Ovary (tissue), 9 donors: ENCODE results near the gene SEPTIN2. TPM values are rescaled to one million over a fixed set of nuclear protein-coding genes. Genes with fewer than 3 reads are reported as not detected.

ENCODE experiments used
- DNase-seq, 5 donors: peaks; one replicate each; pipeline ENCODE4 v3.0.0-alpha.2; 2019 to 2020
- H3K27ac ChIP-seq, 2 donors: fragments of 200-600 bp; one replicate each; pipeline versions ENCODE4 v1.5.1 to v1.8.0; 2019 to 2022
- H3K27me3 ChIP-seq: fragments of 200-600 bp; one replicate; pipeline ENCODE4 v1.8.0; 2022
- H3K36me3 ChIP-seq: fragments of 200-600 bp; sonication (generic); one replicate; pipeline ENCODE4 v1.5.1; 2019
- H3K4me1 ChIP-seq: one replicate; pipeline ENCODE4 v1.8.1; 2013; ENCODE audit warnings: mild to moderate bottlenecking, moderate library complexity; ENCODE audit not compliant: insufficient read depth
- H3K4me3 ChIP-seq: fragments of 200-600 bp; sonication (generic); one replicate; pipeline ENCODE4 v1.5.1; 2017
- H3K9me3 ChIP-seq, 2 donors: fragments of 200-600 bp in 1 of 2; sonication (generic) in 1 of 2; one replicate each; pipeline versions ENCODE4 v1.5.1 to v1.8.1; 2013 to 2019; ENCODE audit warnings: mild to moderate bottlenecking in 1 of 2, moderate library complexity in 1 of 2
- CTCF ChIP-seq, 3 donors: fragments of 450-650 bp in 2 of 3; fragments of 200-600 bp in 1 of 3; IDR thresholded peaks; one replicate each; pipeline versions ENCODE4 v1.5.1 to v1.8.0; 2016 to 2022; ENCODE audit warnings: antibody characterized with exemption in 3 of 3, mild to moderate bottlenecking in 1 of 3
- EP300 ChIP-seq: sonication (generic); formaldehyde crosslinking; IDR thresholded peaks from one replicate; pipeline ENCODE4 v1.6.1; 2017; ENCODE audit warnings: antibody characterized with exemption
- POLR2A ChIP-seq: fragments of 450-650 bp; IDR thresholded peaks from one replicate; pipeline ENCODE4 v1.6.1; 2017; ENCODE audit warnings: antibody characterized with exemption, mild to moderate bottlenecking, moderate library complexity
- WGBS, 3 donors: extraction: QIAGEN DNeasy Blood & Tissue Kit in 1 of 3; methylation state at CpG; one replicate each; pipeline versions ENCODE4 v1.1.5 to v1.1.7; 2013 to 2017; 5-methylcytosine and 5-hydroxymethylcytosine counted together
- intact Hi-C, 4 donors: fragments of 100-400 bp; cut with DNase I; formaldehyde crosslinking; loops; one replicate each; pipeline versions ENCODE4 v1.11.0 to v1.15.1; 2022 to 2023
- polyA plus RNA-seq, 2 donors: library from polyadenylated mRNA; stranded (reverse); fragments of 200-250 nt in 1 of 2; fragments of 350-450 nt in 1 of 2; fragmentation: Illumina TruSeq in 1 of 2; extraction: RNeasy Lipid Tissue Mini Kit (QIAGEN cat#74804) in 1 of 2; gene quantifications; one replicate each; pipeline ENCODE4 v1.2.3, GENCODE V29; 2013 to 2014
- total RNA-seq, 7 donors: library from RNA; depleted of rRNA in 2 of 7; stranded (reverse); fragments of >200 nt in 2 of 7; fragmentation: NEBNext Ultra II Directional in 3 of 7; extraction: Animal tissue kit (Norgen Biotek cat#: 25700) in 3 of 7; gene quantifications; one replicate each; pipeline versions ENCODE4 v1.1.0 to v1.2.4, GENCODE V29; 2016 to 2023
- donor health status: DM: no; HTN: no; CAD: no; lungs with moderate emphysema.
- donor health status: DM: no; HTN: no; CAD: no.
- donor health status: Bipolar disorder and iron deficiency.
- donor health status: DM: yes; HTN: yes; CAD: no.
- donor health status: DM: no; HTN: no; CAD: no.
- donor health status: DM: yes; HTN: yes; CAD: no.

Gene SEPTIN2
- total and polyA plus RNA-seq, 9 donors: 184 to 403 (median 328) TPM

GRCh38 chr2:241296767-241297166 is 19.0 kb upstream of the SEPTIN2 start:
- H3K27ac ChIP-seq: no peak overlapping the region
- H3K4me3 ChIP-seq: no peak overlapping the region
- peaks cover 2% of the 10 kb centered on the region for H3K4me1 ChIP-seq
- intact Hi-C loops: no loop called here
- TF ChIP-seq EP300: no peak
- TF ChIP-seq POLR2A: no peak
- H3K36me3 ChIP-seq: no peaks in the 10 kb centered on the region
- 94 to 97% (median 97%) methylated on average over 8 of the region's 8 CpGs for WGBS, 3 donors
- no peaks in the 10 kb centered on the region for H3K9me3 ChIP-seq
- no peaks in the 10 kb centered on the region for H3K27me3 ChIP-seq
- no peak for DNase-seq

GRCh38 chr2:241298673-241299072 is 17.1 kb upstream of the SEPTIN2 start:
- Histone ChIP-seq H3K4me3 (no peak overlapping the region), H3K27me3 (no peaks in the 10 kb centered on the region), H3K9me3 (no peaks in the 10 kb centered on the region), H3K4me1 (peaks cover 11% of the 10 kb centered on the region), H3K36me3 (no peaks in the 10 kb centered on the region), H3K27ac (no peak overlapping the region)
- WGBS, 3 donors: 89 to 96% (median 95%) methylated on average over 5 of the region's 5 CpGs
- intact Hi-C loops: no loop called here
- TF ChIP-seq POLR2A: no peak
- TF ChIP-seq EP300: no peak
- no peak for TF ChIP-seq CTCF (IDR thresholded peaks at IDR 0.05)
- no peak for DNase-seq

- H3K4me1 ChIP-seq: peaks cover 11% of the 10 kb centered on the region
- no peaks in the 10 kb centered on the region for H3K9me3 ChIP-seq
- H3K36me3 ChIP-seq: no peaks in the 10 kb centered on the region
- TF ChIP-seq POLR2A: no peak
- no peak for TF ChIP-seq CTCF (IDR thresholded peaks at IDR 0.05)
- TF ChIP-seq EP300: no peak
- intact Hi-C loops: no loop called here
- H3K27me3 ChIP-seq: no peaks in the 10 kb centered on the region
- WGBS, 3 donors: 82 to 85% (median 83%) methylated on average over 12 of the region's 12 CpGs
- H3K4me3 ChIP-seq: no peak overlapping the region
- DNase-seq: no peak
- H3K27ac ChIP-seq: no peak overlapping the region
Measured at GRCh38 chr2:241300000-241300399, 15.7 kb upstream of the SEPTIN2 start.

- intact Hi-C loops: no loop called here
- DNase-seq: no peak
- H3K36me3 ChIP-seq: no peaks in the 10 kb centered on the region
- H3K4me1 ChIP-seq: peaks cover 11% of the 10 kb centered on the region
- no peak for TF ChIP-seq EP300
- no peak overlapping the region for H3K4me3 ChIP-seq
- 87 to 90% (median 88%) methylated on average over 3 of the region's 3 CpGs for WGBS, 3 donors
- H3K27me3 ChIP-seq: no peaks in the 10 kb centered on the region
- no peak overlapping the region for H3K27ac ChIP-seq
- H3K9me3 ChIP-seq: no peaks in the 10 kb centered on the region
Measured at GRCh38 chr2:241302083-241302482, 13.6 kb upstream of the SEPTIN2 start.

- WGBS, 3 donors: 43 to 49% (median 46%) methylated on average over 13 of the region's 13 CpGs
- Histone ChIP-seq H3K4me3 (no peak overlapping the region), H3K36me3 (no peaks in the 10 kb centered on the region), H3K4me1 (peaks cover 11% of the 10 kb centered on the region), H3K9me3 (no peaks in the 10 kb centered on the region), H3K27ac (no peak overlapping the region), H3K27me3 (no peaks in the 10 kb centered on the region)
- intact Hi-C loops: no loop called here
- TF ChIP-seq POLR2A: no peak
- no peak for TF ChIP-seq CTCF (IDR thresholded peaks at IDR 0.05)
- no peak for TF ChIP-seq EP300
- DNase-seq: no peak
Measured at GRCh38 chr2:241302759-241303651, 12.7 kb upstream of the SEPTIN2 start.
